ENCODE data around the gene LAMA3.

LAMA3 gene

GRCh38 chr18:23879966-23880565 lies 190.8 kb downstream of the LAMA3 start:
- Mint-ChIP-seq H3K4me3 (no peak overlapping the region), H3K9me3 (no peaks in the 10 kb centered on the region), H3K27me3 (no peaks in the 10 kb centered on the region), H3K4me1 (ENCODE audit: low read depth) (no peaks in the 10 kb centered on the region), H3K27ac (no peak overlapping the region), H3K36me3 (ENCODE audit: low read depth) (no peaks in the 10 kb centered on the region)
- intact Hi-C loops (cut with micrococcal nuclease): no loop called here

- H3K36me3 Mint-ChIP-seq (ENCODE audit: low read depth): no peaks in the 10 kb centered on the region
- H3K4me3 Mint-ChIP-seq: no peak overlapping the region
- intact Hi-C loops (cut with micrococcal nuclease): no loop called here
- H3K27ac Mint-ChIP-seq: no peak overlapping the region
- no peaks in the 10 kb centered on the region for H3K27me3 Mint-ChIP-seq
- no peaks in the 10 kb centered on the region for H3K4me1 Mint-ChIP-seq (ENCODE audit: low read depth)
- no peaks in the 10 kb centered on the region for H3K9me3 Mint-ChIP-seq
These were observed 191.8 kb downstream of the LAMA3 start for GRCh38 chr18:23880931-23881617.

- Mint-ChIP-seq H3K27me3 (no peaks in the 10 kb centered on the region), H3K27ac (no peak overlapping the region), H3K9me3 (no peaks in the 10 kb centered on the region), H3K4me3 (no peak overlapping the region), H3K4me1 (ENCODE audit: low read depth) (no peaks in the 10 kb centered on the region), H3K36me3 (ENCODE audit: low read depth) (no peaks in the 10 kb centered on the region)
- intact Hi-C loops (cut with micrococcal nuclease): no loop called here
These were observed 192.5 kb downstream of the LAMA3 start for GRCh38 chr18:23881778-23882177.

GRCh38 chr18:23882616-23883276 lies 193.5 kb downstream of the LAMA3 start:
- Mint-ChIP-seq H3K27me3 (no peaks in the 10 kb centered on the region), H3K36me3 (ENCODE audit: low read depth) (no peaks in the 10 kb centered on the region), H3K27ac (no peak overlapping the region), H3K4me3 (no peak overlapping the region), H3K9me3 (no peaks in the 10 kb centered on the region), H3K4me1 (ENCODE audit: low read depth) (no peaks in the 10 kb centered on the region)
- intact Hi-C loops (cut with micrococcal nuclease): no loop called here

GRCh38 chr18:23883277-23883790 lies 194.1 kb downstream of the LAMA3 start:
- H3K4me3 Mint-ChIP-seq: no peak overlapping the region
- no peak overlapping the region for H3K27ac Mint-ChIP-seq
- no peaks in the 10 kb centered on the region for H3K36me3 Mint-ChIP-seq (ENCODE audit: low read depth)
- H3K4me1 Mint-ChIP-seq (ENCODE audit: low read depth): no peaks in the 10 kb centered on the region
- intact Hi-C loops (cut with micrococcal nuclease): no loop called here
- H3K27me3 Mint-ChIP-seq: no peaks in the 10 kb centered on the region
- no peaks in the 10 kb centered on the region for H3K9me3 Mint-ChIP-seq

GRCh38 chr18:23884681-23885375 lies 195.6 kb downstream of the LAMA3 start:
- peaks cover 5% of the 10 kb centered on the region for H3K9me3 Mint-ChIP-seq
- H3K27ac Mint-ChIP-seq: no peak overlapping the region
- H3K36me3 Mint-ChIP-seq (ENCODE audit: low read depth): no peaks in the 10 kb centered on the region
- intact Hi-C loops (cut with micrococcal nuclease): no loop called here
- no peak overlapping the region for H3K4me3 Mint-ChIP-seq
- no peaks in the 10 kb centered on the region for H3K27me3 Mint-ChIP-seq
- no peaks in the 10 kb centered on the region for H3K4me1 Mint-ChIP-seq (ENCODE audit: low read depth)

- peaks cover 5% of the 10 kb centered on the region for H3K9me3 Mint-ChIP-seq
- intact Hi-C loops (cut with micrococcal nuclease): no loop called here
- no peak overlapping the region for H3K27ac Mint-ChIP-seq
- H3K4me3 Mint-ChIP-seq: no peak overlapping the region
- H3K36me3 Mint-ChIP-seq (ENCODE audit: low read depth): no peaks in the 10 kb centered on the region
- no peaks in the 10 kb centered on the region for H3K27me3 Mint-ChIP-seq
- no peaks in the 10 kb centered on the region for H3K4me1 Mint-ChIP-seq (ENCODE audit: low read depth)
These were observed 196.5 kb downstream of the LAMA3 start for GRCh38 chr18:23885750-23886149.

GRCh38 chr18:23887035-23887434 lies 197.8 kb downstream of the LAMA3 start:
- Mint-ChIP-seq H3K4me3 (no peak overlapping the region), H3K27me3 (no peaks in the 10 kb centered on the region), H3K4me1 (ENCODE audit: low read depth) (no peaks in the 10 kb centered on the region), H3K27ac (no peak overlapping the region), H3K9me3 (peaks cover 5% of the 10 kb centered on the region), H3K36me3 (ENCODE audit: low read depth) (no peaks in the 10 kb centered on the region)
- intact Hi-C loops (cut with micrococcal nuclease): no loop called here

GRCh38 chr18:23887493-23887892 lies 198.2 kb downstream of the LAMA3 start:
- Mint-ChIP-seq H3K4me3 (no peak overlapping the region), H3K27me3 (no peaks in the 10 kb centered on the region), H3K4me1 (ENCODE audit: low read depth) (no peaks in the 10 kb centered on the region), H3K27ac (no peak overlapping the region), H3K36me3 (ENCODE audit: low read depth) (no peaks in the 10 kb centered on the region), H3K9me3 (peaks cover 5% of the 10 kb centered on the region)
- intact Hi-C loops (cut with micrococcal nuclease): no loop called here

GRCh38 chr18:23888881-23889280 lies 199.6 kb downstream of the LAMA3 start:
- Mint-ChIP-seq H3K9me3 (peaks cover 5% of the 10 kb centered on the region), H3K4me1 (ENCODE audit: low read depth) (no peaks in the 10 kb centered on the region), H3K36me3 (ENCODE audit: low read depth) (no peaks in the 10 kb centered on the region), H3K4me3 (no peak overlapping the region), H3K27me3 (no peaks in the 10 kb centered on the region), H3K27ac (no peak overlapping the region)
- intact Hi-C loops (cut with micrococcal nuclease): no loop called here

- intact Hi-C loops (cut with micrococcal nuclease): no loop called here
- Mint-ChIP-seq H3K4me3 (no peak overlapping the region), H3K36me3 (ENCODE audit: low read depth) (no peaks in the 10 kb centered on the region), H3K27me3 (no peaks in the 10 kb centered on the region), H3K4me1 (ENCODE audit: low read depth) (no peaks in the 10 kb centered on the region), H3K9me3 (peaks cover 5% of the 10 kb centered on the region), H3K27ac (no peak overlapping the region)
These were observed 200.7 kb downstream of the LAMA3 start for GRCh38 chr18:23889907-23890306.

GRCh38 chr18:23890589-23890988 lies 201.3 kb downstream of the LAMA3 start:
- intact Hi-C loops (cut with micrococcal nuclease): no loop called here

GRCh38 chr18:23893653-23894052 lies 204.4 kb downstream of the LAMA3 start:
- Mint-ChIP-seq H3K36me3 (ENCODE audit: low read depth) (no peaks in the 10 kb centered on the region), H3K9me3 (peaks cover 5% of the 10 kb centered on the region), H3K4me1 (ENCODE audit: low read depth) (peaks cover 9% of the 10 kb centered on the region), H3K4me3 (no peak overlapping the region), H3K27me3 (no peaks in the 10 kb centered on the region), H3K27ac (no peak overlapping the region)
- intact Hi-C loops (cut with micrococcal nuclease): no loop called here

More at GRCh38 chr18:23890589-23890988, 201.3 kb downstream of the LAMA3 start:
- peaks cover 5% of the 10 kb centered on the region for H3K9me3 Mint-ChIP-seq
- H3K36me3 Mint-ChIP-seq (ENCODE audit: low read depth): no peaks in the 10 kb centered on the region
- H3K4me3 Mint-ChIP-seq: no peak overlapping the region
- no peaks in the 10 kb centered on the region for H3K27me3 Mint-ChIP-seq
- no peak overlapping the region for H3K27ac Mint-ChIP-seq
- no peaks in the 10 kb centered on the region for H3K4me1 Mint-ChIP-seq (ENCODE audit: low read depth)

GRCh38 chr18:23894661-23895175 lies 205.5 kb downstream of the LAMA3 start:
- no peaks in the 10 kb centered on the region for H3K36me3 Mint-ChIP-seq (ENCODE audit: low read depth)
- no peak overlapping the region for H3K27ac Mint-ChIP-seq

More at GRCh38 chr18:23894661-23895175, 205.5 kb downstream of the LAMA3 start:
- Mint-ChIP-seq H3K4me3 (no peak overlapping the region), H3K27me3 (no peaks in the 10 kb centered on the region), H3K4me1 (ENCODE audit: low read depth) (peaks cover 9% of the 10 kb centered on the region), H3K9me3 (no peaks in the 10 kb centered on the region)
- intact Hi-C loops (cut with micrococcal nuclease): no loop called here

Measured in dendritic cell treated with granulocyte-macrophage colony-stimulating factor and Interleukin-4, amounts not matched to agents 40 ng/mL and 50 ng/mL, for 4 days (primary cell).